HG03095 (cell line): ENCODE data around the gene NACC2.
A peak's percentile ranks its signal among the peaks of the same experiment; 100 is the strongest.

ENCODE experiments used
- ATAC-seq: cut with Tn5 transposase; IDR thresholded peaks from one replicate; pipeline ENCODE4 v1.9.1; 2021; ENCODE audit warnings: moderate library complexity; ENCODE audit not compliant: unreplicated experiment

The NACC2 gene

DNA sequence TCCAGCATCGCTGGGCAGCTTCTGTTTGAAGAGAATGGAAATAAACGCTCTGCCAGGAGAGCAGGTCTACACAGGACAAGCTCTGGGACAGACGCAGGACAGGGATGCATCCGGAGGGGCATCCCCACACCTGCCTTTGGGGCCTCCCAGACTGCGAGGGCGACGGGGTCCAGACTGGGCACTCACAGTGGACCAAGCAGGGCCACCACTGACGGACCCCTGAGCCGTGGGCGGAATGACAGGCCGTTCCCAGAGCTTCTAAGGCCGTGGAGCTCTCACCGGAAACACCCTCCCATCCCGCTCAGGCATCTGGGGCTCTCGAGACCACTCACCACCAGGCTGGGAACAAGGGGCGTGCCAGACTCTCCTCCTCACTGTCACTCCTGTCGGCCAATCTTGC is 34.1 kb upstream of the NACC2 start:
- ATAC-seq: no peak

DNA sequence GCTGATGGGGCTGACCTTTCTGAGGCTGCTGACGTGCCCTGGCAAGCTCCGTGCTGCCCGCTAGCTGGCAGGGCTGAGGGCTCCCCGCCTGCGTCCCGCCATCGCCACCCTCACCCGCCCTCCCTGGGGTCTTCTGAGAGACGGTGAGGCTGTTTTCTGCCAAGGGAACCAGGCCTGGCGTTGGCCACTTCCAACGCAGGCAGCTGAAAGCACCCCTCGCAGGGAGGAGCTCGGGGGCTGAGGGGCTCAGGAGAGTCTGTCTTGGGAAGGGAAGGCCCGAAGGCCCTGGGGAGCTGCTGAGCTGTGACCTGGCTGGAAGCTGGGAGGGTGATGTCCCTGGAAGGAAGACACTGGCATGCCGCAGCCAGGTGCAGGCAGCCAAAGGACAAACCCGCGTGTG is 33.3 kb upstream of the NACC2 start:
- ATAC-seq: no peak

GRCh38 chr9:136127313-136127712 is 32.2 kb upstream of the NACC2 start:
- ATAC-seq: no peak

GRCh38 chr9:136124976-136125692 is 30.0 kb upstream of the NACC2 start:
- no peak for ATAC-seq

DNA sequence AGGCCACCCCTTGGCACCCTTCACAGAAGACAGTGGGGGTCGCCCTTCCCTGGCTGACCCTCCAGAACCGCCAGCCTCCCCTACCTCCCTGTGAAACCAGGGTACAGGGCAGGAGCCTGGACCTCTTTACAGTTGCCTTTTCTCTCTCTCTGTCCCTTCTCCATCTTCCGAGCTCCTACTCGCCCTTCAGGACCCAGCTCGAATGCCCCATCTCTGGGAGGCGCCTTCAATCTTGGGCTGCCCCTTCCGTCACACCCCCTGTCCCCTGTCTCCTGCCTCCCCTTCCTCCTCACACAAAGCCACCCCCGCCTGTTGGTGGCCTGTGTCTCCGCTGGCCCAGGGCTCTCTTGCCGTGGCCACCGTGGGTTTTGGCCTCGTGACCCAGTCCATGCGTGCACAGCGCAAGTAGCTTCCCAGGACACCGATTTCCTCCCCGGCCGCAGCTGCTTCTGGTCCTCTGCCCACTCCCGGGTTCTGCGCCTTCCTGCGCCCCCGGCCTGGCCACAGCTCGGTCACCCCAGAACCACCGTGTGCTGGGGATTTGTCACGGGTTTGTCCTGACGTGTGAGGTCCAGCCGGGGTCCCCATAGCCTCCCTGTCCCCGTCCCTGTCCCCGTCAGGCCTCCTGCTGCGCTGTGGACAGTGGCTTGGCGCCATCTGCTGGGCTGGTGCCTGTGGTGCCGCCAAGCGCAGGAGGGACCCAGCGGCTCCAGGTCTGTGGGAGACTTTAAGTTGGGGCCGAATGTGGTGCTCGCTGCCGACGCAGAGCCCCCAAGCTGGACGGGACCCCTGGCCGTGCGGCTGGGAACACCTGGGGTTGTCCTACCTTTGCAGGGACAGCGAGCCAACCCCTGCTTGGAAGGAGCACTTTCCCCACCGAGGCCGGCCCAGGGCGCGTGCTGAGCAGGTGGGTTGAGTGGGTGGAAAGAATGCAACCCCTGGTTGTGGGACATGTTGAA is 27.6 kb upstream of the NACC2 start:
- ATAC-seq: no peak

DNA sequence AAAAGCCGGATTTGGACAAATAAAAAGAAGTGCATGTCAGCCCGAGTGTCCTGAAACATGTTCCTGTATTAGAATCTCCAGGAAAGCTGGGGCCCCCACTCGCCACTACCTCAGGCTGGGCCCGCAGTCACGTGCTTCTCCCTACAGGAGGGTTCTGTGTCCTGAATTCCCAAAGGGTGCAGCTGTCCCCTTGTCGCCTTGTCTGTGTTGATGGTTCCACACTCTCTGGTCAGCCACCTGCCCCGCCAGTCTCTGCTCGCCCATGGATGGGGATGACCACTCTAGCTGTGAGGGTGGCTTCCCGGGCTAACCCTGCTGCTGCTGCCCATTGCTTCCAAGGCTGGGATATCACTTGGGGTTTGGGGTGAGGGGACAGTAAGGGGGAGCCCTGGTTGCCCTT is 26.7 kb upstream of the NACC2 start:
- ATAC-seq: no peak

GRCh38 chr9:136120438-136120844 is 25.4 kb upstream of the NACC2 start:
- no peak for ATAC-seq

GRCh38 chr9:136119883-136120393 is 24.8 kb upstream of the NACC2 start:
- no peak for ATAC-seq

GRCh38 chr9:136119061-136119882 is 24.2 kb upstream of the NACC2 start:
- peak; percentile 10 for ATAC-seq

DNA sequence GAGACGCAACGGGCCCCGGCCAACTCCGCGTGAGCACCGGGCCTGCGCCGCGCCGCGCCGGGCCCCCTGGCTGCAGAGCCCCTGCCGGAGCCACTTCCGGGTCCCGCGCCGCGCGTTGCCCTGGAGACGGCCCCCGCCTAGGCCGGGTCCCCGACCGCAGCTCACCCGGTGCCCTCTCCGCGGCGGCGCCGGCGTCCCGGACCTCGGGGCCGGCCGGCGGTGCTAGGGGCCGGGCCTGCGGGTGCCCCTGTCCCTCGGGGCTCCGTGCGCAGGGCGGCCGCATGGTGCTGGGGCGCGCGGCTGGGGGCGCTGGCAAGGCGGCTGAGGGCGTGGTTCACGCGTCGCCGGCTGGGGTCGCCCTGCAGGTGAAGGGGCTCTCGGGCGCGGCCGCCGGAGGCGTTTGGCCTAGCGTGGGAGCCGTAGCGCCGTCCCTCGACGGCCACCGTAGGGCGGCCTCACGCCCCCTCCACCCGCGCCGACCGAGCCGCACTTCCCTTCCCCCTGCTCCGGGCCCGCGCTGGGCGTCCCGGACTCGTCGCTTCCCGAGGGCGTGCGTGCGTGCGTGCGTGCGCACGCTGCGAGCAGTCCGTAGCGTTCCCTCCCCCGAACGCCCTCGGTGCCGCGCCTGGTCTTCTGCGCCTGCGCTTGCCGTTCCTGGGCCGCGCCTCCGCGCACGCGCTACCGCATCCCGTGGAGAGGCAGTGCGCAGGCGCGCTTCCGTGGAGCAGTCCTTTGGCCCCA is 23.4 kb upstream of the NACC2 start, which contains the start of gene TMEM250:
TSS of gene TMEM250 (minus strand) at position 556 of the 741 bp plus-strand sequence. CDS start 1,975 bp downstream, outside the sequence.
- peak; percentile 59 for ATAC-seq

DNA sequence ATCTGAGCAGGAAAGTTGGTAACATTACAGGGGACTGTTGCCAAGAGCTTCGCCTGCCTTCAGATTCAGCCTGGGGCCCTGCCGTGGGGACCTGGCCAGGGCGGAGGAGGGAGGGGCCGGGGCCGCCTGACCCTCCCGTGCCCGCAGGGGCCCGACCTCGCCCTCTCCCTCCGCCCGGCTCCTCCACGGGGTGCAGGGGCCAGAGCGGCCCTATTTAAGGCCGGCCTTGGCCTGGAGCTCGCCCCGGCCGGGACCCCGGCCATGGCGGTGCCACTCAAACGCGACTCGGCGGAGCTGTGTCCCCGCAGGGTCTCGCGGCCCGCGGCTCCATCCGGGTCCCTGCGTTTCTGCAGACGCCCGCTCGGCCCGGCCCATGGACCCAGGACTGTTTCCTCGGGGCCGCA is 22.8 kb upstream of the NACC2 start:
- ATAC-seq: peak; percentile 4

- ATAC-seq: no peak
These were observed 22.3 kb upstream of the NACC2 start for GRCh38 chr9:136117291-136117915.

- ATAC-seq: no peak
These were observed 21.4 kb upstream of the NACC2 start for GRCh38 chr9:136116360-136117098.

- no peak for ATAC-seq
These were observed 20.7 kb upstream of the NACC2 start for GRCh38 chr9:136115641-136116359.

- no peak for ATAC-seq
These were observed 20.1 kb upstream of the NACC2 start for GRCh38 chr9:136115206-136115605.

DNA sequence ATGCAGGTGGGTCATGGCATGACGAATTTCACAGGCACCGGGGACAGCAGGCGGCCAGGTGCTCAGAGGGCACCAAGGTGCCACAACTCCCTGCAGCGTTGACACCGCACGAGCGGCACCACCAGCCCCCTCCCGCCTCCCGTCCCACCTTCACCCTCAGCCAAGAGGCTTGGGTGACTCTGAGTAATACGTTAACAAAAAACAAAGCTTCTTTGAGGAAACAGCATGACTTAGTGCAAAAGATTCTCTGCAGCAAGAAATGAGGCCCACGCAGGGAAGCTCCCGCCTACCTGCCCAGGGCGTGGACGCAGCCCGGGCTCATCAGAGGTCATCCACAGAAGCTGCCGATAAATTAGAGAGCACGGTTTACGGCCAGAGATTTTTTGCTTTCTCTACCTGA is 19.5 kb upstream of the NACC2 start:
- ATAC-seq: no peak

- ATAC-seq: no peak
These were observed 17.5 kb upstream of the NACC2 start for GRCh38 chr9:136112541-136112940.

DNA sequence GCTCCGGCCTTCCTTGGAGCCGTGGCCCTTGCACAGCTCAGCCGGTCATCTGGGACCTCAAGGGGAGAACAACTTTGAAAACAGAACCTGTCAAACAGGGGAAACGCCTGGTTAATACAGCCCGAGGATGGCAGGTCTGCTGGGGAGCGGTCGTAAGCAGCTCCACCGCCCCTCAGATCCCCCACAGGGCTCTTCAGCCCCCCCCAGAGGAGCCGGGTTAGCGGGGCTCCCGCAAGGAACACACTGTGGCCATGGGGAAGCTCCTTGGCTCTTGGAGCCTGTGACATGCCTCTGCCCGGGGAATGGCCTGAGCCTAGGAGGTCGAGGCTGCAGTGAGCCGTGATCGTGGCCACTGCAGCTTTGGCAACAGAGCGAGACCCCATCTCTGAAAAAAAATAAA is 16.8 kb upstream of the NACC2 start:
- no peak for ATAC-seq
